Transverse colon (tissue), 4 donors: ENCODE data around the gene TMEM238L. TPM values are rescaled to one million over a fixed set of nuclear protein-coding genes. Genes with fewer than 3 reads are reported as not detected.

Experiments used
- DNase-seq: peaks from one replicate; pipeline ENCODE4 v3.0.0-alpha.2; 2019
- H3K27ac ChIP-seq, 4 donors: fragments of 200-600 bp; sonication (generic); 2 replicates each; pipeline ENCODE4 v1.5.1; 2016 to 2018; ENCODE audit warnings: inconsistent platforms in 4 of 4
- H3K27me3 ChIP-seq: fragments of 200-600 bp; sonication (generic); 2 replicates; pipeline ENCODE4 v1.5.1; 2017; ENCODE audit warnings: inconsistent platforms
- H3K36me3 ChIP-seq, 4 donors: fragments of 200-600 bp; sonication (generic); 2 replicates each; pipeline ENCODE4 v1.5.1; 2017 to 2019; ENCODE audit warnings: inconsistent platforms in 4 of 4
- H3K4me1 ChIP-seq, 4 donors: fragments of 200-600 bp; sonication (generic); 2 replicates each; pipeline ENCODE4 v1.5.1; 2017 to 2020; ENCODE audit warnings: inconsistent platforms in 4 of 4
- H3K4me3 ChIP-seq, 4 donors: fragments of 200-600 bp; sonication (generic); 1 replicate in 1 of 4; 2 replicates in 3 of 4; pipeline versions ENCODE4 v1.5.1 to v1.6.1; 2017 to 2019; ENCODE audit warnings: inconsistent platforms in 4 of 4
- H3K9me3 ChIP-seq, 2 donors: fragments of 200-600 bp; sonication (generic); 2 replicates each; pipeline ENCODE4 v1.5.1; 2017 to 2019; ENCODE audit warnings: inconsistent platforms in 2 of 2
- EP300 ChIP-seq: sonication (generic); formaldehyde crosslinking; IDR thresholded peaks from one replicate; pipeline ENCODE4 v1.6.1; 2017; ENCODE audit warnings: antibody characterized with exemption, low read depth
- POLR2A ChIP-seq: fragments of 450-650 bp; IDR thresholded peaks from one replicate; pipeline ENCODE4 v1.6.1; 2016; ENCODE audit warnings: antibody characterized with exemption, mild to moderate bottlenecking, moderate library complexity
- POLR2AphosphoS5 ChIP-seq, 3 donors: sonication (generic); formaldehyde crosslinking; IDR thresholded peaks; one replicate each; pipeline ENCODE4 v1.6.1; 2016; ENCODE audit warnings: antibody characterized with exemption in 3 of 3
- WGBS, 2 donors: methylation state at CpG; one replicate each; pipeline ENCODE4 v1.1.5; 2018; ENCODE audit warnings: low coverage in 1 of 2; 5-methylcytosine and 5-hydroxymethylcytosine counted together
- in situ Hi-C, 4 donors: fragments of 200-750 bp; cut with MboI; loops; one replicate each; pipeline versions ENCODE4 v1.15.0 to v1.15.1; 2017; ENCODE audit warnings: low sequenced_read_pairs in 3 of 4, low pct_ligation_motif_present in 1 of 4, low pct_unique_long_range_greater_than_20kb in 1 of 4
- intact Hi-C: fragments of 100-400 bp; cut with DNase I; formaldehyde crosslinking; loops from one replicate; pipeline ENCODE4 v1.15.1; 2023; ENCODE audit warnings: low total_unique reads
- total RNA-seq, 4 donors: library from RNA; depleted of rRNA; stranded (reverse); fragments of >200 nt; gene quantifications; one replicate each; pipeline ENCODE4 v1.1.0, GENCODE V29; 2016
- TF ChIP-seq, protein P1 (sequence below), 5 experiments: fragments of 200-600 bp in 3 of 5; fragments of 450-650 bp in 2 of 5; sonication (generic) in 3 of 5; IDR thresholded peaks; 1 replicate in 2 of 5; 2 replicates in 3 of 5; pipeline ENCODE4 v1.5.1; 2016 to 2017; ENCODE audit warnings: antibody characterized with exemption in 5 of 5, inconsistent platforms in 3 of 5, mild to moderate bottlenecking in 2 of 5, moderate library complexity in 1 of 5

TMEM238L gene
- total RNA-seq, 4 donors from 2014 or later: 34.4 to 66.5 (median 42.5) TPM

DNA sequence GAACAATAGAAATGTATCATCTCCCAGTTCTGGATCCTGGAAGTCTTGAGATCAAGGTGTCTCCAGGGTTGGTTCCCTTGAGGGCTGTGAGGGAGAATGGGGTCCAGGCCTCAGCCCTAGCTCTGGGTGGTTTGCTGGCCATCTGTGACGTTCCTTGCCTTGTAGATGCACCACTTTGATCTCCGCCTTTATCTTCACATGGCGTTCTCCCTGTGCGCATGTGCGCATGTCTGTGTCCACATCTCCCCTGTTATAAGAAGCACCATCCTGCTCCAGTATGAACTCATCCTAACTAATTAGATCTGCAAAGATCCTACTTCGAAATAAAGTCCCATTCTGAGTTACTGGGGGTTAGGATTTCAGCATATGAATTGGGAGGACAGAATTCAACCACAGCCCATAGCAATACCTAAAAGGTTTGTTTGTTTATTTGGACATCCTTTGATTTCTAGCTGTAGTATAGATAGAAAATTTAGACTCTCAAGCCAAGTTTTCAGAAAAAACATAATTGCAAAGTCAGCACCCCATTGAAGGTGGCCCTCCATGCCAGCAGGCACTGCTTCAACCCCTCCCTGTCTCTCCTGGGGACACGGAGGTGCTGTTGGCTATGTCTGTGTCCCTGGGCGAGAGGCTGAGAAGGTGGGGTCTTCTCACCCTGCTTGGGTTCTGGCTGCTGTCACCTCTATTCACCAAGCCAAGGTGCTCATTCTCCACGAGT lies 2.8 kb upstream of the TMEM238L start:
- in situ Hi-C loops: no loop called here
- Histone ChIP-seq H3K36me3 (no peaks in the 10 kb centered on the region), H3K27ac (no peak overlapping the region), H3K4me1 (peaks cover 0 to 15% (median 7%) of the 10 kb centered on the region in 4 donors), H3K27me3 (no peaks in the 10 kb centered on the region), H3K9me3 (no peaks in the 10 kb centered on the region), H3K4me3 (no peak overlapping the region)
- WGBS, 2 donors: 74 to 97% methylated on average over 3 to 9 of the region's 9 CpGs
- TF ChIP-seq, protein P1, sequence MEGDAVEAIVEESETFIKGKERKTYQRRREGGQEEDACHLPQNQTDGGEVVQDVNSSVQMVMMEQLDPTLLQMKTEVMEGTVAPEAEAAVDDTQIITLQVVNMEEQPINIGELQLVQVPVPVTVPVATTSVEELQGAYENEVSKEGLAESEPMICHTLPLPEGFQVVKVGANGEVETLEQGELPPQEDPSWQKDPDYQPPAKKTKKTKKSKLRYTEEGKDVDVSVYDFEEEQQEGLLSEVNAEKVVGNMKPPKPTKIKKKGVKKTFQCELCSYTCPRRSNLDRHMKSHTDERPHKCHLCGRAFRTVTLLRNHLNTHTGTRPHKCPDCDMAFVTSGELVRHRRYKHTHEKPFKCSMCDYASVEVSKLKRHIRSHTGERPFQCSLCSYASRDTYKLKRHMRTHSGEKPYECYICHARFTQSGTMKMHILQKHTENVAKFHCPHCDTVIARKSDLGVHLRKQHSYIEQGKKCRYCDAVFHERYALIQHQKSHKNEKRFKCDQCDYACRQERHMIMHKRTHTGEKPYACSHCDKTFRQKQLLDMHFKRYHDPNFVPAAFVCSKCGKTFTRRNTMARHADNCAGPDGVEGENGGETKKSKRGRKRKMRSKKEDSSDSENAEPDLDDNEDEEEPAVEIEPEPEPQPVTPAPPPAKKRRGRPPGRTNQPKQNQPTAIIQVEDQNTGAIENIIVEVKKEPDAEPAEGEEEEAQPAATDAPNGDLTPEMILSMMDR (IDR thresholded peaks at IDR 0.05): no peak
- TF ChIP-seq POLR2AphosphoS5 (IDR thresholded peaks at IDR 0.05): no peak
- TF ChIP-seq POLR2A: no peak
- TF ChIP-seq EP300: no peak
- intact Hi-C loops: no loop called here
- DNase-seq: no peak

DNA sequence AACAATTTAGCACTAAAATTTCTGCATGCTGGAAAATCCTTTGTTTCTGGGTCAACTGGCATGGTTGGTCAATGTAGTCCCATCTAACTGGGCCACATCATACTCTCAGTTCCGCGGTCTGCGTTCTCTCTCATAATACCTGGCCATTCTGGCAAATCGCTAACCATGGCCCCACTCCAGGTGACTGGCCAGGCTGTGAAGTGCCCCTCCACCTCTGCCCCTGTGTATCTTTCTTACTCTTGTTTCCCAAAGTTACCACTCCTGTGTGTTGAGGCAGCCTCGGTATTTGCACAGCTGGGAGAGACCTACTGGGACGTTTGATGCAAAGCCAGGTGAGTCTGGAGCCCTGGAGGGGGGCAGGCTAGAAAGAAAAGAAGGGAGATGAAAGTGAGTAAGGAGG lies 2.0 kb upstream of the TMEM238L start:
- DNase-seq: no peak
- TF ChIP-seq, protein P1 (IDR thresholded peaks at IDR 0.05): no peak
- TF ChIP-seq POLR2A (no peak), POLR2AphosphoS5 (IDR thresholded peaks at IDR 0.05) (no peak)
- in situ Hi-C loops (no loop called here), intact Hi-C loops (no loop called here)
- 77 to 80% methylated on average over 4 to 6 of the region's 6 CpGs for WGBS, 2 donors
- Histone ChIP-seq H3K36me3 (no peaks in the 10 kb centered on the region), H3K4me3 (no peak overlapping the region), H3K27ac (no peak overlapping the region), H3K27me3 (no peaks in the 10 kb centered on the region), H3K4me1 (peaks cover 0 to 15% (median 7%) of the 10 kb centered on the region in 4 donors), H3K9me3 (no peaks in the 10 kb centered on the region)

DNA sequence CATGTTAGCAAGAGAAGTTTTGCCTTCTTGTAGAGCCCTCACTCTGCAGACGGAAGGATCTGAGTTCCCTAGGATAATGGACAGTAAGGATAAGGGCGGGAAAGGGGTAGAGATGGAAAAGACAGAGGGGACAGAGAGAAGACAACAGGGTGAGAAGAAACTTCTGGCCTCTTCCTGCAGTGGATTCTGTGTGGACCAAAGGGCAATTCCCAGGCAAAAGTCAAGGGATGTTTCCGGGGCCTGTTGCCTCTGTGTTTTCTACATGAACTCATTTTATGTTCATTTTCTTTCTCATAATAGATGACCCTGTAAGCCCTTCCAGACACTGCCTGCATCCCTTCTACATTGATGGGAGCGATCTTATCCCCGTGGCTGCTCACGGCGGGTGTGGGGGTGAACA lies 647 bp upstream of the TMEM238L start:
- in situ Hi-C loops: no loop called here
- 47 to 66% methylated on average over 2 to 7 of the region's 7 CpGs for WGBS, 2 donors
- peak overlapping the region; percentile 87 to 94 (median 90) for H3K27ac ChIP-seq
- H3K4me3 ChIP-seq: peak overlapping the region in 3 of 4 donors; percentile 48 to 59 (median 51)
- intact Hi-C loops: no loop called here
- no peaks in the 10 kb centered on the region for H3K9me3 ChIP-seq
- H3K36me3 ChIP-seq: no peaks in the 10 kb centered on the region
- no peaks in the 10 kb centered on the region for H3K27me3 ChIP-seq
- H3K4me1 ChIP-seq: peaks cover 0 to 21% (median 13%) of the 10 kb centered on the region in 4 donors
- no peak for DNase-seq
- TF ChIP-seq POLR2A (no peak), EP300 (no peak), POLR2AphosphoS5 (IDR thresholded peaks at IDR 0.05) (no peak)
- TF ChIP-seq, protein P1 (IDR thresholded peaks at IDR 0.05): no peak

DNA sequence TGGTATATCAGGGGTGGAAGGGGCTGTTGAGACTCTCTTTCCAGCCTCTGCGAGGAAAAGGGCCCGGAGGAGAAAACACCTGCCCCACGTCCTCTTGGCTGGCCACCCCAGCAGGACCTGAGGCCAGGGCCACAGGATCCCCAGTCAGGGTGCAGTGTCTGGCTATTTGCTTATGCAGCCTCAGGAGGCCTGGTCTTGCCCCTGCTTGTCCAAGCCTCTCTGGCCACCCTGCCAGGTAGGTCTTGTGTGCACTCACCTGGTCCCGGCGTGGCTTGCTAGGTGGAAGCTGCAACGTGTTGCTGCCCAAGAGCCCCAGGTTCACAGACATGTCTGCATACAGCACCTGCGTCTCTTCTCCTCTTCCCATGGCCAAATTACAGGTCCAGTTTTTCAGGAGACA lies 549 bp downstream of the TMEM238L start:
- no peaks in the 10 kb centered on the region for H3K27me3 ChIP-seq
- in situ Hi-C loops: no loop called here
- intact Hi-C loops: no loop called here
- peak overlapping the region; percentile 27 to 59 (median 50) for H3K4me3 ChIP-seq
- no peak for TF ChIP-seq POLR2AphosphoS5 (IDR thresholded peaks at IDR 0.05)
- TF ChIP-seq, protein P1 (IDR thresholded peaks at IDR 0.05): no peak
- no peak for TF ChIP-seq POLR2A
- no peak for TF ChIP-seq EP300
- no peaks in the 10 kb centered on the region for H3K36me3 ChIP-seq
- DNase-seq: no peak
- peak overlapping the region; percentile 87 to 94 (median 90) for H3K27ac ChIP-seq
- WGBS, 2 donors: 46% methylated on average over 7 of the region's 7 CpGs; no CpG with 5 or more reads in 1 of the 2 donors
- no peaks in the 10 kb centered on the region for H3K9me3 ChIP-seq
- H3K4me1 ChIP-seq: peaks cover 3 to 29% (median 23%) of the 10 kb centered on the region in 4 donors
